NCI-H2227 (cell line): ENCODE results near the gene CNTN1.
"Not testable (repeated sequence)": the region's sequence is repeated elsewhere in the genome, so short reads cannot be mapped to it uniquely, and the experiment has no call there.

ENCODE experiments used
- DNase-seq: peaks from one replicate; lab custom pipeline; 2025; ENCODE audit not compliant: unreplicated experiment; lab: John Stamatoyannopoulos, UW

Gene CNTN1

GRCh38 chr12:41023836-41024235, 331.6 kb downstream of the CNTN1 start:
- no peak for DNase-seq

DNA sequence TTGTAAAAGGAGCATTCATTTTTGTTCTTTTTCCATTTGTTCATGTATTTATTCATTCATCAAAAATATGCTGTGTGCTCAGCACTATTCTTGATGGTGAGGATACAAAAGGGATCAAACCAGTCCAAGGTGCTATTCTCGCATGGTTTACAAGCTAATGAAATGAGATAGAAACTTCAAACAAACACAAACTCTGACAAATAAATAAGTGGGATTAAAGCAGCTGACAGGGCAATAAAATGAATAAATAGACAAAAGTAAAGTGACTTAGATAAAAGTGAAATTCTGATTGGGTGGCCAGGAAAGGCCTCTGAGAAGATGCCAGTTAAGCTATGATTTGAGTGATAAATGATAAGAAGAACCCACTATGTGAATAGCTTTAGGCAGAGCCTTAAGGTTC, 333.9 kb downstream of the CNTN1 start:
- no peak for DNase-seq

GRCh38 chr12:41032386-41032785, 340.1 kb downstream of the CNTN1 start:
- DNase-seq: no peak

GRCh38 chr12:41034686-41035085, 342.4 kb downstream of the CNTN1 start:
- DNase-seq: no peak

- DNase-seq: no peak
Observed at GRCh38 chr12:41039461-41039860, 347.2 kb downstream of the CNTN1 start.

GRCh38 chr12:41045509-41045908, 353.3 kb downstream of the CNTN1 start:
- no peak for DNase-seq

DNA sequence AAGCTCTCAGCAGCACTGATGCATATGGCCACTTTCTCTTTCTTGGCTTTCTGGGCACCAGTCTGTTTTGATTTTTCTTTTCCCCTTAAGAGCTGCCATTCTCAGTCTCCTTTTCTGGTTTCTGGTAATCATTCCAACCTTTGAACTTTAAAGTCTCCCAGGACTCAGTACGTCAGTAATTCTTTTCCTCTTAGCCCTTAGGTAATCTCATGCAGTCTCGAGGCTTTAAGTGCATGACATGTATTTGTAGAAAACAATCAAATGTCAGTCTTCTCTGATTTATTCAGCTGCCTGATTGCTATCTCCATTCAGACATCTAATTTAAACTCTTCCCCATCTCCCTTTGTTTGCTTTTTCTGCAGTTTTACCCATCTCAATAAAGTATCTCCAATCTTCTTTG, 356.8 kb downstream of the CNTN1 start:
- no peak for DNase-seq

- no peak for DNase-seq
Observed at GRCh38 chr12:41051954-41052353, 359.7 kb downstream of the CNTN1 start.

DNA sequence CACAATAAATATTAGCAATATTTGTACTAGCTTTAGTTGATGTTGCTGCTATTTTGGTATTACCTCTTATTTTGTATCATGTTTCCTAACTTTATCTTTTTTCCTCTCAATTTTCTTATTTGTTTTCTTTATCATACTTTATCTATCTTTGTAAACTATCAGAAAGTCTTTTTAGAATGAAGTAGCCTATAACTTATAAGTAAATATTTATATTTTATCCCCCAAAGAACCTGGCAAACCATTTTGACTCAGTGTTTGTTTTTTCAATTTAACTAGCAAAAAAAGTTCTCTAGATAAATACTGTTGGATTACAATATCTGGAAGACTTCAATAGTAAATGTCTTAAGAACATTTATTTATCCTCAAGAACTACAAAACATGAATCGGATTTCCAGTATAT, 360.2 kb downstream of the CNTN1 start:
- no peak for DNase-seq

DNA sequence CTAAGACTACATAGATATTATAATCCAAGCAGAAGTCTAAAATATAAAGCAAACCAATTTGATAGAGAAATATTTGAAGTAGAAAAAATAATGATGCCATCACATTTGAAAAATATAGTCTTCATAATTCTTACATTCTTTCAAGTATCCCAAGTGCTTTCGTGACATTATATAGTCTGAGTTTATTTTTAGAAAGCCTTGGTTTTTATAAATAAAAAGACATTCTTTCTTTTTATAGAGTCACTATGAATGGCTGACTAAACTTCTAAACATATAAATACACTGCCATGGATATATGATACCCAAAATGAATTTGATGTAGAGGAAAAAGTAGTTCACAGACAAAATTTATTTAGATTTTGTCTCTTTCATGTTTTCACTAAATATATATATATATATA, 360.8 kb downstream of the CNTN1 start:
- no peak for DNase-seq

DNA sequence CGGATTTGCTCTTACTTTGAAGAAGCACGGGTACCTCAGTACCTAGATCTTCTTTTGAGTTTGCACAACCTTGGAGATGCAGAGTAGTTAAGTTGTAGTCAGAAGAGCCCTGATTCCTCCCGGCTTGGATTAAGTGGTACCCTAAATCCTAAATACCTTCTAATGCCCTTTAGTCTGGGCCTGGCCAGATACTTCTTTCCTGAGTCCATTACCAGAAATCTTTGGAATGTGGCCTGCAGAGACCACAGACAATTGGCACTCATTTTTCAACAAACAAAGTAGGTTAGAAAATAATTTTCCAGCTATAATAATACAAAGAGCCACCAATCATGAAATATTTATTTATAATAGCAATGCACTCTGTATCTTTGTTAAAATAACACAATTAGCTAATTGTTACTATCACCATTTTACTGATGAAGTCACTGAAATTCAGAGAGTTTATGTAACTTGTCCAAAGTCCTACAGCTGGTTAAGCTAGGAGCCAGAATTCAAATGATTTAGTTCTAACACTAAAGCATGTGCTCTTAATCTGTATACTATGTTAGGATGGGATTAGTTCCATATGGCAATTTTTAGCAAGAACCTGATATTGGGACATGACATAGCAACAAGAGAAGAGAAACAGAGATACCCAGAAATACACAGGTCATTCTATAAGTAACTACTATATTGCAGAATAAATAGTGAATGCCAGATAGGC, 363.8 kb downstream of the CNTN1 start:
- DNase-seq: no peak

DNA sequence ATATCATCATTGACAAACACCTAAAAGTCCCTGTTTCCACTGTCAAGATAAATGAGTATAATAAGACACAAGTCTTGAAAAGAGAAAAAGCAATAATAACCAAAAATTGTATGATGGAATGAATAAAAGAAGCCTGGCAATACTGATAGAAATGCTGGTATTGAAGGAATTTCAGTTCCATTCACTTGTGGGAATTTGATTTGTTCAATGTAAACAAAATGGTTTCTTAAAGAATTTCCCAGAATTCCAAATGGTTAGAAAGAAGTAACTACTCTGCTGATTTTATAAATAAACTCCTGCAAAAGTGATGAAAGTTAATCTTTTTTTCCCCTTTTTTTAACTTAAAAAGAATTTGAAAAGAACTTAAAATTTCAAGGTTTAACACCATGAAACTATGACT, 366.0 kb downstream of the CNTN1 start:
- no peak for DNase-seq

- DNase-seq: no peak
Observed at GRCh38 chr12:41061192-41061591, 369.0 kb downstream of the CNTN1 start.

DNA sequence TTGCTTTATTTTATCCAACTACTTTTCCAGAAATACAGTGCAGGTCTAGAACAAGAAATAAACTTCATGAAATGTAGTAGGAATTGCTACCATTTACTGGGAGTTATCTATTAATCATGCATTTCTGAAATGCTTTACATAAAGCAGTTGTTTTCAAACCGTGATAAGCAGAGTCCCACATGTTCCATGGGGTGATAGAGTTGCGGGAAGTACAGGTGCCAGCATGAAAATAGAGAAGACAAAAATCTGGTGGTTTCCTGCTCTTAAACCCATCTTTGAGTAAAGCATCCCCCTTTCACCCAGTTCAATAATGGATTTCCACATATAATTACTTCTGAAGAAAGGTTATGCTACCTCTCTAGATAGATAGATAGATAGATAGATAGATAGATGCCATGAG, 372.2 kb downstream of the CNTN1 start:
- DNase-seq: no peak

GRCh38 chr12:41067941-41068645, 375.9 kb downstream of the CNTN1 start:
- DNase-seq: no peak

GRCh38 chr12:41073633-41074472, 381.6 kb downstream of the CNTN1 start:
- no peak for DNase-seq

GRCh38 chr12:41074473-41074769, 382.2 kb downstream of the CNTN1 start:
- no peak for DNase-seq

DNA sequence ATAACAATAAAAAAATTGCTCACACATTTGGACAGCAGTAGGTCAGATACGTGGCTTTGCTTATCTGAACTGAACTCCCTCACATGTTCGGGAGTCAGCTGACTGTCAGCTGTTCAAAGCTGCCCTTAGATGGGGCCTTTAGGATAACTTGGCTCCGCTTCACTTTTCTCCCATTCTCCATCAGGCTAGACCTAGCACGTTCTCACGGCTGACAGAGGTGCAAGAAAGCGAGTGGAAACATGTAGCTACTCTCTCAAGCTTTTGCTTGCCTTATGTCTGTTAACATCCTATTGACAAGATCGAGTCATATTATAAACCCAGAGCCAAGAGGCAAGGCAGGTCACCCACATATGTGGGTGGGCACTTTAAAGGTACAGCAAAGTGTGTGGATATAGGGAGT, 383.9 kb downstream of the CNTN1 start:
- no peak for DNase-seq

- DNase-seq: not testable (repeated sequence)
Observed at GRCh38 chr12:41081241-41081640, 389.0 kb downstream of the CNTN1 start.

DNA sequence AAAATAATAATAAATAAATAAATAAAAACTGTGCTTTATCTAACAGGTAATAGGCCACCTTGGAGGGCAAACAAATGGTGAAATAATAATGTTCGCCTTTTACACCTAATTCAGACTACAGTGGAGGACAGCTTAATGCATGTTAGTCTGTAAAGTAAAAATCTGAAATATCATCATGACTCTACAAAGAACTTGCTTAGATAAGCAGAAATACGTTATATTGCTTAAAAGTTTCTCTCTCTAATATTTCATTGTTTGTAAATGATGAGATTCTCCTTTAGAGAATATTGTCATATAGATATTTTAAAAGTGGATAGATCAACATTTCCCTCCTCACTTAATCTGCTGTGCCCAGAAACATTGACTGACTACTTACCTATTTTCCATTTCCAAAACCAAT, 397.2 kb downstream of the CNTN1 start:
- no peak for DNase-seq

DNA sequence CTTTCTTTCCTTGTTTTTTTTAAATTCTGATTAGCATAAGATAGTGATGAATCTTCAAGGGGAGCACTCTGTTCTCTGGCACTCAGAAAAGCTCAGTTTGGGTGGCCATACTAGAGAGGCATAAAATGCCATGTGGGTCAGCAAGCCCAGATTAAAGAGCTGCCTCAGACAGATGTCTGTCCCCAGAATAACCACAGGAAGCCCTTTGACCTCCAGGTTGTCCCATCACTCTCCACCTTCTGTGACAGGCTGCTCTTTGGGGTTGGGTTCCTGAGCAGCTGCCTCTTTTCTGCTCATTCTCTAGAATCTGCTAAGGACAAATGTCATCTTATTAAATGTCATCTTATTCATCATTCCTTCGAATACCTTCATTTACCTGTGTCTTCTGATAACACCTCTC, 399.9 kb downstream of the CNTN1 start:
- no peak for DNase-seq

- DNase-seq: no peak
Observed at GRCh38 chr12:41096797-41097196, 404.6 kb downstream of the CNTN1 start.
